ENCODE measurements around the gene IRX4.

- TF ChIP-seq, protein P1, sequence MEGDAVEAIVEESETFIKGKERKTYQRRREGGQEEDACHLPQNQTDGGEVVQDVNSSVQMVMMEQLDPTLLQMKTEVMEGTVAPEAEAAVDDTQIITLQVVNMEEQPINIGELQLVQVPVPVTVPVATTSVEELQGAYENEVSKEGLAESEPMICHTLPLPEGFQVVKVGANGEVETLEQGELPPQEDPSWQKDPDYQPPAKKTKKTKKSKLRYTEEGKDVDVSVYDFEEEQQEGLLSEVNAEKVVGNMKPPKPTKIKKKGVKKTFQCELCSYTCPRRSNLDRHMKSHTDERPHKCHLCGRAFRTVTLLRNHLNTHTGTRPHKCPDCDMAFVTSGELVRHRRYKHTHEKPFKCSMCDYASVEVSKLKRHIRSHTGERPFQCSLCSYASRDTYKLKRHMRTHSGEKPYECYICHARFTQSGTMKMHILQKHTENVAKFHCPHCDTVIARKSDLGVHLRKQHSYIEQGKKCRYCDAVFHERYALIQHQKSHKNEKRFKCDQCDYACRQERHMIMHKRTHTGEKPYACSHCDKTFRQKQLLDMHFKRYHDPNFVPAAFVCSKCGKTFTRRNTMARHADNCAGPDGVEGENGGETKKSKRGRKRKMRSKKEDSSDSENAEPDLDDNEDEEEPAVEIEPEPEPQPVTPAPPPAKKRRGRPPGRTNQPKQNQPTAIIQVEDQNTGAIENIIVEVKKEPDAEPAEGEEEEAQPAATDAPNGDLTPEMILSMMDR (IDR thresholded peaks at IDR 0.05; ENCODE audit: borderline replicate concordance, extremely low read depth, low read length, poor library complexity, severe bottlenecking): no peak
- TF ChIP-seq EZH2 (IDR thresholded peaks at IDR 0.05; ENCODE audit: borderline replicate concordance, low read depth, low read length, severe bottlenecking): no peak
Observed at GRCh38 chr5:1855596-1855995, 27.1 kb downstream of the IRX4 start.

Data from DND-41 (cell line).